HepG2 (cell line): ENCODE measurements around the gene USP15. TPM values are rescaled to one million over a fixed set of nuclear protein-coding genes. Genes with fewer than 3 reads are reported as not detected.

Source experiments
- CBX5 ChIP-seq: sonication (generic); formaldehyde crosslinking; IDR thresholded peaks from 2 replicates; pipeline ENCODE4 v1.4.0; 2020; ENCODE audit warnings: missing genetic modification reagents, borderline replicate concordance
- CCAR2 ChIP-seq: fragments of 200-400 bp; formaldehyde crosslinking; optimal IDR thresholded peaks from 2 replicates; pipeline ENCODE3; 2018; ENCODE audit warnings: low read depth, mild to moderate bottlenecking, low read length, moderate library complexity
- DMAP1 ChIP-seq: IDR thresholded peaks from 2 replicates; pipeline ENCODE4 v1.6.1; 2016
- EP300 ChIP-seq, 3 experiments: sonication (generic) in 1 of 3; formaldehyde crosslinking in 1 of 3; IDR thresholded peaks; 2 replicates each; pipeline versions ENCODE4 v1.5.1 to v1.6.1; 2011 to 2020; ENCODE audit warnings: low read depth in 2 of 3, low read length in 2 of 3, borderline replicate concordance in 1 of 3, improper control_type of control experiment in 1 of 3, mild to moderate bottlenecking in 1 of 3, missing genetic modification reagents in 1 of 3, moderate library complexity in 1 of 3
- ETV5 ChIP-seq: IDR thresholded peaks from 2 replicates; pipeline ENCODE4 v1.6.1; 2018; ENCODE audit warnings: missing biosample characterization, missing genetic modification reagents, inconsistent platforms, borderline replicate concordance
- FOXK1 ChIP-seq: sonication (generic); formaldehyde crosslinking; IDR thresholded peaks from 2 replicates; pipeline ENCODE4 v1.4.0; 2020; ENCODE audit warnings: low read depth, missing genetic modification reagents, borderline replicate concordance
- HES4 ChIP-seq: sonication (generic); formaldehyde crosslinking; IDR thresholded peaks from 2 replicates; pipeline ENCODE4 v1.9.0; 2021; ENCODE audit warnings: mild to moderate bottlenecking, missing genetic modification reagents, borderline replicate concordance
- MXI1 ChIP-seq: IDR thresholded peaks from 3 replicates; pipeline ENCODE4 v1.6.1; 2012; ENCODE audit warnings: low read depth, low read length, inconsistent platforms, borderline replicate concordance
- REL ChIP-seq: sonication (generic); formaldehyde crosslinking; conservative IDR thresholded peaks from 2 replicates; pipeline ENCODE4 v1.8.0; 2022; ENCODE audit warnings: mild to moderate bottlenecking, missing genetic modification reagents, moderate library complexity
- RFXANK ChIP-seq: IDR thresholded peaks from 2 replicates; pipeline ENCODE4 v1.6.1; 2016
- TARDBP ChIP-seq: sonication (generic); formaldehyde crosslinking; IDR thresholded peaks from 2 replicates; pipeline ENCODE4 v1.8.0; 2022; ENCODE audit warnings: mild to moderate bottlenecking, missing genetic modification reagents
- TCF12 ChIP-seq, 2 experiments: fragments of 450-650 bp in 1 of 2; sonication (generic) in 1 of 2; formaldehyde crosslinking in 1 of 2; IDR thresholded peaks; 2 replicates each; pipeline versions ENCODE4 v1.6.1 to v1.8.0; 2017 to 2022; ENCODE audit warnings: antibody characterized with exemption in 1 of 2, mild to moderate bottlenecking in 1 of 2, missing genetic modification reagents in 1 of 2, moderate library complexity in 1 of 2
- ZFX ChIP-seq: sonication (generic); formaldehyde crosslinking; IDR thresholded peaks from 2 replicates; pipeline ENCODE4 v1.4.0; 2020; ENCODE audit warnings: mild to moderate bottlenecking, low read depth, missing genetic modification reagents, moderate library complexity
- ZNF121 ChIP-seq: sonication (generic); formaldehyde crosslinking; IDR thresholded peaks from 2 replicates; pipeline ENCODE4 v1.5.0; 2020; ENCODE audit warnings: mild to moderate bottlenecking, missing genetic modification reagents
- ZNF160 ChIP-seq: sonication (generic); formaldehyde crosslinking; IDR thresholded peaks from 2 replicates; pipeline ENCODE4 v1.8.0; 2022; ENCODE audit warnings: mild to moderate bottlenecking, inconsistent platforms, missing genetic modification reagents
- ZNF251 ChIP-seq: sonication (generic); formaldehyde crosslinking; IDR thresholded peaks from 2 replicates; pipeline ENCODE4 v1.9.0; 2021; ENCODE audit warnings: mild to moderate bottlenecking, missing genetic modification reagents
- ZNF367 ChIP-seq: sonication (generic); formaldehyde crosslinking; IDR thresholded peaks from 2 replicates; pipeline ENCODE4 v1.4.0; 2020; ENCODE audit warnings: missing genetic modification reagents, borderline replicate concordance
- ZNF563 ChIP-seq: sonication (generic); formaldehyde crosslinking; IDR thresholded peaks from 2 replicates; pipeline ENCODE4 v1.8.0; 2022; ENCODE audit warnings: mild to moderate bottlenecking, moderate library complexity, missing genetic modification reagents
- ZNF775 ChIP-seq: sonication (generic); formaldehyde crosslinking; IDR thresholded peaks from 2 replicates; pipeline ENCODE4 v1.4.0; 2020; ENCODE audit warnings: missing genetic modification reagents, mild to moderate bottlenecking, moderate library complexity, borderline replicate concordance
- polyA plus RNA-seq, 8 experiments: library from polyadenylated mRNA; depleted of rRNA in 3 of 8; stranded (reverse) in 7 of 8; unstranded in 1 of 8; fragments of >200 nt; fragmentation: Illumina TruSeq in 4 of 8; extraction: Trizol in 4 of 8; gene quantifications; 2 replicates each; pipeline versions ENCODE4 v1.2.1 to v1.2.3, GENCODE V29; 2011 to 2016; ENCODE audit warnings: low read depth in 4 of 8, missing spikeins in 1 of 8, mixed read lengths in 1 of 8; ENCODE audit not compliant: insufficient read depth in 1 of 8
- total RNA-seq, 5 experiments: library from RNA; depleted of rRNA; stranded (reverse); fragments of >200 nt; fragmentation: Illumina TruSeq; extraction: Trizol; gene quantifications; 2 replicates each; pipeline ENCODE4 v1.2.3, GENCODE V29; 2016; ENCODE audit warnings: low read depth in 1 of 5
- TF ChIP-seq, protein P1 (sequence below): sonication (generic); formaldehyde crosslinking; IDR thresholded peaks from 2 replicates; pipeline ENCODE4 v1.9.0; 2021; ENCODE audit warnings: missing genetic modification reagents, borderline replicate concordance
- TF ChIP-seq, protein P2 (sequence below): sonication (generic); formaldehyde crosslinking; IDR thresholded peaks from 2 replicates; pipeline ENCODE4 v1.4.0; 2020; ENCODE audit warnings: mild to moderate bottlenecking, missing genetic modification reagents, borderline replicate concordance
- TF ChIP-seq, protein P3 (sequence below): IDR thresholded peaks from 2 replicates; pipeline ENCODE4 v1.6.1; 2016; ENCODE audit warnings: mild to moderate bottlenecking, missing biosample characterization, missing genetic modification reagents
- TF ChIP-seq, protein P4 (sequence below): sonication (generic); formaldehyde crosslinking; IDR thresholded peaks from 2 replicates; pipeline ENCODE4 v1.4.0; 2020; ENCODE audit warnings: mild to moderate bottlenecking, low read depth, missing genetic modification reagents

The USP15 gene
- total and polyA plus RNA-seq, 2 of the 13 experiments (the other 11 are each of a cell fraction or from before 2014, with no cell fraction given) = 17.3 to 51.7 TPM

DNA sequence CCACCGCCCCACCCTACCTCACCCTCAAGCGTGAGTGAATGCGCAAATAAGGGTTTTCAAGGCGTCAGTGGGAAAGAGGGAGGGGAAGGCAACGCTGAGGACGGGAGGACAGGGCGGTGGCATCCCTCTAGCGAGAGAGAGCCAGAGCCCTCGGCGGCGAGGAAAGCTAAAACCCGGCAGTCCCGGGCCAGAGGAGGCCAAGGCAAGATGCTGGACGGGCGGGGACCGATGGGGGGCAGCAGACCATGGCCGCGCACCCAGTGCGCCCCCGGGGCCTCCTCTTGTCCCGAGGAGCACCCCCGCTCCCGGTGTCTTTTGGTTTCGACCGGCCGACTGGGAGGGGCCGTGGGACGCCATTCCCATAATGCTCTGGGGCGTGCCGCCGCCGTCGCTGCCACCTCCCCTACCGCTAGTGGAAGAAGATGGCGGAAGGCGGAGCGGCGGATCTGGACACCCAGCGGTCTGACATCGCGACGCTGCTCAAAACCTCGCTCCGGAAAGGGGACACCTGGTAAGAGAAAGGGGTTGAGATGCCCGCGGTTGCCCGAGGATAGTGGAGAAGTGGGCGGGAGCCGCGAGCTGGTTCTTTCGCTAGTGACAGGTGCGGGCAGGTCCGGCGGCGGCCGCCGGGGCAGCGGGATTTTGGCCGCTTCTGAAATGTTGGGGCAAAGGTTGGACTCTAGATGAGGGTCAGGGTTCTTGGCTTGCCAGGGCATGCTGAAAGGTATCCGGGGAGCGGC, at the start of gene USP15 (continued):
- TF ChIP-seq ZNF367 (CRISPR knock-in tag) (no peak), EP300 (IDR thresholded peaks at IDR 0.05; ENCODE audit: low read depth in 2 of 2, low read length in 2 of 2) (peak in 1 of 2 experiments; percentile 10; a peak in 1 of 4 replicates), EP300 (CRISPR knock-in tag; IDR thresholded peaks at IDR 0.05; ENCODE audit: borderline replicate concordance) (no peak; the same call in 1 of the 2 replicates), ZNF563 (CRISPR knock-in tag) (peak; percentile 86), TCF12 (IDR thresholded peaks at IDR 0.05) (no peak), TCF12 (CRISPR knock-in tag; IDR thresholded peaks at IDR 0.05) (no peak), ZNF160 (CRISPR knock-in tag) (peak; percentile 38; the same call in 1 of the 2 replicates), RFXANK (CRISPR knock-in tag) (peak; percentile 42; the same call in 1 of the 2 replicates), REL (CRISPR knock-in tag) (no peak), CCAR2 (no peak), ZNF775 (peak; percentile 73; the same call in 1 of the 2 replicates), DMAP1 (peak; percentile 61), HES4 (CRISPR knock-in tag) (0 out of 2 replicates have a peak, but pooled peaks have one; percentile 44), FOXK1 (peak; percentile 54), TARDBP (CRISPR knock-in tag) (peak; percentile 89), ZFX (peak; percentile 82), ZNF121 (peak; percentile 59; the same call in 1 of the 2 replicates), ETV5 (CRISPR knock-in tag) (peak; percentile 33; the same call in 1 of the 2 replicates), MXI1 (peak; percentile 75; the same call in 2 of the 3 replicates), ZNF251 (CRISPR knock-in tag) (no peak), CBX5 (CRISPR knock-in tag) (peak; percentile 84; the same call in 1 of the 2 replicates)
- TF ChIP-seq, protein P1, sequence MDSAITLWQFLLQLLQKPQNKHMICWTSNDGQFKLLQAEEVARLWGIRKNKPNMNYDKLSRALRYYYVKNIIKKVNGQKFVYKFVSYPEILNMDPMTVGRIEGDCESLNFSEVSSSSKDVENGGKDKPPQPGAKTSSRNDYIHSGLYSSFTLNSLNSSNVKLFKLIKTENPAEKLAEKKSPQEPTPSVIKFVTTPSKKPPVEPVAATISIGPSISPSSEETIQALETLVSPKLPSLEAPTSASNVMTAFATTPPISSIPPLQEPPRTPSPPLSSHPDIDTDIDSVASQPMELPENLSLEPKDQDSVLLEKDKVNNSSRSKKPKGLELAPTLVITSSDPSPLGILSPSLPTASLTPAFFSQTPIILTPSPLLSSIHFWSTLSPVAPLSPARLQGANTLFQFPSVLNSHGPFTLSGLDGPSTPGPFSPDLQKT (CRISPR knock-in tag) = no peak
- TF ChIP-seq, protein P2, sequence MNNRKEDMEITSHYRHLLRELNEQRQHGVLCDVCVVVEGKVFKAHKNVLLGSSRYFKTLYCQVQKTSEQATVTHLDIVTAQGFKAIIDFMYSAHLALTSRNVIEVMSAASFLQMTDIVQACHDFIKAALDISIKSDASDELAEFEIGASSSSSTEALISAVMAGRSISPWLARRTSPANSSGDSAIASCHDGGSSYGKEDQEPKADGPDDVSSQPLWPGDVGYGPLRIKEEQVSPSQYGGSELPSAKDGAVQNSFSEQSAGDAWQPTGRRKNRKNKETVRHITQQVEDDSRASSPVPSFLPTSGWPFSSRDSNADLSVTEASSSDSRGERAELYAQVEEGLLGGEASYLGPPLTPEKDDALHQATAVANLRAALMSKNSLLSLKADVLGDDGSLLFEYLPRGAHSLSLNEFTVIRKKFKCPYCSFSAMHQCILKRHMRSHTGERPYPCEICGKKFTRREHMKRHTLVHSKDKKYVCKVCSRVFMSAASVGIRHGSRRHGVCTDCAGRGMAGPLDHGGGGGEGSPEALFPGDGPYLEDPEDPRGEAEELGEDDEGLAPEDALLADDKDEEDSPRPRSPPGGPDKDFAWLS (CRISPR knock-in tag) = peak; percentile 70; the same call in 1 of the 2 replicates
- TF ChIP-seq, protein P3, sequence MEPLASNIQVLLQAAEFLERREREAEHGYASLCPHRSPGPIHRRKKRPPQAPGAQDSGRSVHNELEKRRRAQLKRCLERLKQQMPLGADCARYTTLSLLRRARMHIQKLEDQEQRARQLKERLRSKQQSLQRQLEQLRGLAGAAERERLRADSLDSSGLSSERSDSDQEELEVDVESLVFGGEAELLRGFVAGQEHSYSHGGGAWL = peak; percentile 76
- TF ChIP-seq, protein P4, sequence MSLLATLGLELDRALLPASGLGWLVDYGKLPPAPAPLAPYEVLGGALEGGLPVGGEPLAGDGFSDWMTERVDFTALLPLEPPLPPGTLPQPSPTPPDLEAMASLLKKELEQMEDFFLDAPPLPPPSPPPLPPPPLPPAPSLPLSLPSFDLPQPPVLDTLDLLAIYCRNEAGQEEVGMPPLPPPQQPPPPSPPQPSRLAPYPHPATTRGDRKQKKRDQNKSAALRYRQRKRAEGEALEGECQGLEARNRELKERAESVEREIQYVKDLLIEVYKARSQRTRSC = no peak
